ENCODE measurements around the gene ORM2.

The ORM2 gene

DNA sequence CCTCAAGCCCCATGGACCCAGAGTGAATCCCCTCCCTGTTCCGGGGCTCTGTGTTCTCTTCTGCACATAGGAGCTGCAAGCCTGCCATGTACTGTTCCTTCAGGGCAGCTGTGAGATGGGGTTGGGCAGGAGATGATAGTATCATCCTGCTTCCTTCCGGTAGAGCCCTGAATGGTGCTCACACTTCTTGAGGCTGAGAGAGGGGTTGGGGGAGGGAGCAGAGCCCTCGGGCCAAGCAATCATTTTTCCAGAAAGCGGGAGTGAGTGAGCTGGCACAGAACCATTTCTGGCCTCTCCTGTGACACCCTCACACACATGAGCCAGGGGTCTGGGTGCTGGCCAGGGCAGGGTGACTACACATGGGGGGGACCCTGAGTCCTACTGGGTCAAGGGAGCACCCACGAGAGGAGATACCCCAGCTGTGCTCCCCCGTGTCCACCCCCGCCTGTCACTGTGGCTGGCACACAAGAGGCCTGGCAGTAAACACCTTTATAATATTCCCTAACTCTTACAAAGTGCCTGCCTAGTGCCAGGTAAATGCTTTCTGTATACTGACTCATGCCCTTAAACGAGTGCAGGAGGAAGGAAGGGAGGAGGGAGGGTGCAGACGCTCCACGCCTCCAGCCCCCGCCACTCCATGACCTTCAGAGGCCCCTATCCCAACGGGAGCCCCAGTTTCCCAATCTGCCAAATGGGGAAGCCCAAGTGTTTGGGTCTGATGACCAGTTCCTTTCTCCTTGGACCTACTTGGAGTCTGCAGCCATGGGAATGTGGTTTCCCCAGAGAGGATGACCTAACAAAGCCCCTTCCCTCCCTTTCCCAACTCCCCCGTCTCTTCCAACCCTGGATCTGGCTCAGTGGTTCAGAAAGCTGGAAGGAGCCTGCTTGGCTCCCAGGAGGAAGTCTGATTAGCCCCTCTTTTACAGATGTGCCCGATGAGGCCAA, 42.6 kb downstream of the ORM2 start:
- DNase-seq = no peak

GRCh38 chr9:114372921-114373448, 43.3 kb downstream of the ORM2 start:
- DNase-seq = no peak

DNA sequence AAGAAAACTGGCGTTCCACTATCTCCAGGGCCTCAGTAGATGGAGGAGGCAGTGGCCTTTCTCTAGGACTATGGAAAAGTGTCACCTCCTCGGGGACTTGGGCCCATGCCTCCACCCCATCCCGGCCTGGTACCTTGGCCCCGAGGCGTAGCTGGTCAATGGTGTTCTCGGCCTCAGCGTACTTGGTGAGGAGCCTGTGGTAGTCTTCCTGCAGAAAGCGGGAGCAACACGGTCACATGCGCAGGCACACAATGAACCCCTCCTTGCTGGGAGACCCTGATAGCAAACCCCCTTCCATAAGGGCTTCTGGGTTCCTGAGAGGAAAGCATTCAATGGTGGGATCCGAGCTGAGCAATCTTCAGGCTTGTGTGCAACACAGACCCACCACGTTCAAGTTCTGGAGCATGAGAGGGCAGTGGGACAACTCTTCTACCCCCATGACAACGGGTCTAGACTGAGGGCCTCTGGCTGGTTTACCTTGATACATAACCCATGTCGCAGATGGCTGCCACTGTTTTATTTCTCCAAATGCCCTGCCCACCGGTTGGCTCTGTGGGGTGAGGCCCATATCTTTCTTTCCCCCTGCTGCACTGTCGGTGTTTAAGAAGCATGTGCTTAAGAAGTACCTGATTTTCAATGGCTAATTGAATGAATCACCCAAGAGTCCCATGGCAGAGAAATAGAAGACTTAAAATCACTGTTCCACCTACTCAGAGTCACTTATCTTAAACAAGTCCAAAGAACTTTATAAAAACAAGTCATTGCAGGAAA, 44.5 kb downstream of the ORM2 start:
- DNase-seq = no peak

- DNase-seq = no peak
These were observed 45.3 kb downstream of the ORM2 start for GRCh38 chr9:114374936-114375335.

DNA sequence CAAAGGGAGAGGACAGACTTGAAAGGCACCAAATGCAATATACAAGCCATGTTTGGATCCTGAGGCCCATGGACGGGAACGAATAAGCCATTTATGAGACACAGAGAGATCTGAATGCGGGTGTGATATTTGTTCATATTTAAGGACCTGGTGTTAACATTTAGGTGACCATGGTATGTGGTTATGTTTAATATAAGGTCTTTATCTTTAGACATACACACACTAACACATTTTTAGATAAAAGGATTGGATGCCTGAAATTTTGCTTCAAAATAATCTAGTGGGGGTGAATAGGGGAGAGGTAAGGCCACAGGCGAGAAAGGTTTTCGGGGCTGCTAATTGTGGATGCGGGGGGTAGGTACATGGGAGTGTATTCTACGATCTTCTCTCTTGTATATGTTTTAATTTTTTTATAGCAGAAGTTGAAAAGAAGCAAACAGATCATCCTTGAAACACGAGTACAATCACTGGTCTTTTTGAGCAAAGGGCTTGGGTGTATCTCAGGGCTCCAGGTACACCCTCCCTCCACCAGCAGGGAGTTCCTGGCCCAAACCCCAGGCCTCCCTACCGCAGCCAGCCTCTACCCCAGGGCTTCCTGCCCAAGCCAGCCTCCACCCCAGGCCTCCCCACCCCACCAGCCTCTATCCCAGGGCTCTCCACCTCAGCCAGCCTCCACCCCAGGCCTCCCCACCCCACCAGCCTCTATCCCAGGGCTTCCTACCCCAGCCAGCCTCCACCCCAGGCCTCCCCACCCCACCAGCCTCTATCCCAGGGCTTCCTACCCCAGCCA, 45.9 kb downstream of the ORM2 start:
- DNase-seq = no peak

GRCh38 chr9:114376586-114377445, 47.1 kb downstream of the ORM2 start:
- DNase-seq = no peak

- DNase-seq = no peak
These were observed 48.3 kb downstream of the ORM2 start for GRCh38 chr9:114378016-114378415.

DNA sequence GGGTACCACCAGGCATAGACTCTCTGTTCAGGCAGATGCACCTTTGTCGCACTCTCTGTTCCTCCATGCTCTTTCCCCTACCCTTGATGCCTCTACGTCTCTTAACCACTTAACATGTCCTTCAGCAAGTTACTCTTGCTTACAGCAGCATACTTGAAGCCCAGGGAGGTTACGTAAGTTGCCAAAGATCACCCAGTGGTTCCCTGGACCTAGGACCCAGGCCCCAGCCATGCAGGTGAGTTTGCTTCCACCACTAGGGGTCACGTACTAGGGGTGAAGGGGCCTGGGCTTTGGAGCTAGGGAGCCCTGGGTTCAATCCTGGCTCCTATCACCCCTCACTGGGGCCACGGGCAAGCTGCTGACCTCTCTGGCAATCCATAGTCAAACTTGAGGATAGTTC, 49.2 kb downstream of the ORM2 start:
- no peak for DNase-seq

Data from fibroblast of skin of scalp (primary cell).